IMR-90 (cell line): ENCODE measurements around the gene CD9. TPM values are rescaled to one million over a fixed set of nuclear protein-coding genes. Genes with fewer than 3 reads are reported as not detected.

ENCODE experiments used
- ATAC-seq: fragments of 200-7000 bp; cut with Tn5 transposase; 2 replicates; pipeline ENCODE4 v1.9.1; 2020; ENCODE audit warnings: low read depth, mild to moderate bottlenecking, moderate library complexity
- BruUV-seq: library from RNA; stranded (reverse); fragments of 400-500 nt; replicated peaks from 2 replicates; lab custom pipeline; 2021; lab: Mats Ljungman, UMichigan
- CTCF ChIA-PET: fragments of 300-600 bp; formaldehyde crosslinking; extraction: SDS; loops from one replicate; lab custom pipeline; 2021; ENCODE audit warnings: antibody characterized with exemption; lab: Yijun Ruan, JAX
- POLR2A ChIA-PET: fragments of 300-600 bp; sonication (Branson Sonifier 250); formaldehyde crosslinking; loops from one replicate; lab custom pipeline; 2022; ENCODE audit warnings: antibody characterized with exemption; ENCODE audit not compliant: unreplicated experiment; lab: Charles Lee
- DNase-seq: peaks from one replicate; pipeline ENCODE4 v3.0.0; 2013
- H2AFZ ChIP-seq: replicated peaks from 2 replicates; pipeline ENCODE3; 2013; ENCODE audit warnings: low read length, mild to moderate bottlenecking; ENCODE audit not compliant: poor library complexity
- H2AK5ac ChIP-seq: 2 replicates; pipeline ENCODE4 v1.6.1; 2013; ENCODE audit warnings: low read depth, low read length, inconsistent platforms
- H2AK9ac ChIP-seq: replicated peaks from 2 replicates; pipeline ENCODE3; 2013; ENCODE audit warnings: mild to moderate bottlenecking, low read depth, low read length, moderate library complexity; ENCODE audit not compliant: poor library complexity
- H2BK120ac ChIP-seq: 2 replicates; pipeline ENCODE4 v1.6.1; 2013; ENCODE audit warnings: low read depth, low read length, inconsistent platforms
- H2BK15ac ChIP-seq: 3 replicates; pipeline ENCODE4 v1.6.1; 2013; ENCODE audit warnings: low read depth, low read length, inconsistent platforms
- H2BK20ac ChIP-seq: 2 replicates; pipeline ENCODE4 v1.6.1; 2013; ENCODE audit warnings: low read depth, mild to moderate bottlenecking, inconsistent platforms, low read length, moderate library complexity
- H2BK5ac ChIP-seq: 2 replicates; pipeline ENCODE4 v1.6.1; 2013; ENCODE audit warnings: mild to moderate bottlenecking, low read depth, low read length, inconsistent platforms; ENCODE audit not compliant: poor library complexity, severe bottlenecking
- H3K14ac ChIP-seq: replicated peaks from 2 replicates; pipeline ENCODE4 v1.6.1; 2013; ENCODE audit warnings: low read depth, low read length, inconsistent platforms
- H3K18ac ChIP-seq: 2 replicates; pipeline ENCODE4 v1.6.1; 2013; ENCODE audit warnings: low read depth, low read length, control low read depth
- H3K23ac ChIP-seq: 2 replicates; pipeline ENCODE4 v1.6.1; 2013; ENCODE audit warnings: low read depth, low read length, inconsistent platforms
- H3K27ac ChIP-seq: 2 replicates; pipeline ENCODE4 v1.5.1; 2013; ENCODE audit warnings: mild to moderate bottlenecking, control low read depth, low read length; ENCODE audit not compliant: insufficient read depth
- H3K27me3 ChIP-seq: 2 replicates; pipeline ENCODE4 v1.6.1; 2013; ENCODE audit warnings: low read length; ENCODE audit not compliant: control insufficient read depth, insufficient read depth
- H3K36me3 ChIP-seq: 2 replicates; pipeline ENCODE4 v1.6.1; 2013; ENCODE audit warnings: low read length, mixed read lengths; ENCODE audit not compliant: control insufficient read depth, insufficient read depth
- H3K4ac ChIP-seq: 2 replicates; pipeline ENCODE4 v1.6.1; 2013; ENCODE audit warnings: low read depth, low read length, inconsistent platforms
- H3K4me1 ChIP-seq: 2 replicates; pipeline ENCODE4 v1.6.1; 2013; ENCODE audit warnings: low read length, mixed read lengths; ENCODE audit not compliant: control insufficient read depth, insufficient read depth
- H3K4me2 ChIP-seq: 2 replicates; pipeline ENCODE4 v1.6.1; 2013; ENCODE audit warnings: low read depth, mild to moderate bottlenecking, control low read depth, low read length, moderate library complexity
- H3K4me3 ChIP-seq: 2 replicates; pipeline ENCODE4 v1.5.1; 2013; ENCODE audit warnings: low read depth, mild to moderate bottlenecking, control low read depth, low read length, moderate library complexity; ENCODE audit not compliant: insufficient read depth
- H3K56ac ChIP-seq: 2 replicates; pipeline ENCODE4 v1.6.1; 2013; ENCODE audit warnings: low read length, inconsistent platforms; ENCODE audit not compliant: insufficient read depth; ENCODE audit errors: extremely low read depth
- H3K79me1 ChIP-seq, 2 experiments: 2 replicates each; pipeline ENCODE4 v1.6.1; 2013; ENCODE audit warnings: low read length in 2 of 2, inconsistent platforms in 1 of 2, low read depth in 1 of 2
- H3K9ac ChIP-seq: 2 replicates; pipeline ENCODE4 v1.6.1; 2013; ENCODE audit warnings: low read depth, low read length, control low read depth
- H3K9me1 ChIP-seq: 2 replicates; pipeline ENCODE4 v1.6.1; 2013; ENCODE audit warnings: low read length, inconsistent platforms; ENCODE audit not compliant: insufficient read depth
- H3K9me3 ChIP-seq: 2 replicates; pipeline ENCODE4 v1.6.1; 2013; ENCODE audit warnings: low read length; ENCODE audit not compliant: control insufficient read depth, insufficient read depth
- H4K20me1 ChIP-seq: 2 replicates; pipeline ENCODE4 v1.6.1; 2013; ENCODE audit warnings: low read length, inconsistent platforms; ENCODE audit not compliant: insufficient read depth
- H4K5ac ChIP-seq: 2 replicates; pipeline ENCODE4 v1.6.1; 2013; ENCODE audit warnings: mild to moderate bottlenecking, low read depth, low read length, control low read depth
- H4K8ac ChIP-seq, 2 experiments: 2 replicates each; pipeline ENCODE4 v1.6.1; 2013; ENCODE audit warnings: low read depth in 2 of 2, low read length in 2 of 2, control low read depth in 1 of 2, inconsistent platforms in 1 of 2
- H4K91ac ChIP-seq: 2 replicates; pipeline ENCODE4 v1.6.1; 2013; ENCODE audit warnings: low read depth, low read length, inconsistent platforms; ENCODE audit not compliant: insufficient read depth
- POLR2A ChIP-seq: IDR thresholded peaks from 2 replicates; pipeline ENCODE4 v1.6.1; 2012; ENCODE audit warnings: mild to moderate bottlenecking, low read depth, low read length
- RAD21 ChIP-seq: IDR thresholded peaks from 2 replicates; pipeline ENCODE4 v1.6.1; 2012; ENCODE audit warnings: low read length, improper control_type of control experiment
- RFX5 ChIP-seq: IDR thresholded peaks from 2 replicates; pipeline ENCODE4 v1.8.0; 2012; ENCODE audit warnings: low read depth, mild to moderate bottlenecking, low read length, moderate library complexity
- WGBS, 2 experiments: methylation state at CpG; one replicate each; pipeline versions ENCODE4 v1.1.5 to v1.1.7; 2013; ENCODE audit warnings: missing lambda C conversion rate in 2 of 2; ENCODE audit not compliant: insufficient read length in 1 of 2; ENCODE audit errors: extremely low coverage in 2 of 2; 5-methylcytosine and 5-hydroxymethylcytosine counted together
- dilution Hi-C: fragments of 300-500 bp; cut with HindIII; formaldehyde crosslinking; loops from one replicate; pipeline ENCODE4 v1.14.3; 2018; ENCODE audit warnings: low sequenced_read_pairs; ENCODE audit not compliant: unreplicated experiment
- in situ Hi-C: fragments of 300-500 bp; cut with MboI; formaldehyde crosslinking; loops from 3 replicates; pipeline ENCODE4 v1.14.3; 2019; ENCODE audit warnings: low sequenced_read_pairs, inconsistent platforms, mixed read lengths
- intact Hi-C: fragments of 100-400 bp; cut with micrococcal nuclease; formaldehyde crosslinking; loops from 2 replicates; pipeline ENCODE4 v1.10.0; 2022
- polyA plus RNA-seq, 3 experiments: library from polyadenylated mRNA; depleted of rRNA; stranded (reverse); fragments of >200 nt; gene quantifications; 2 replicates each; pipeline ENCODE4 v1.2.3, GENCODE V29; 2012; ENCODE audit warnings: low replicate concordance in 1 of 3
- total RNA-seq: library from RNA; depleted of rRNA; stranded (reverse); fragments of >200 nt; gene quantifications from 2 replicates; pipeline ENCODE4 v1.2.3, GENCODE V29; 2012
- TF ChIP-seq, protein P1 (sequence below): fragments of 150-350 bp; IDR thresholded peaks from 2 replicates; pipeline ENCODE4 v1.6.1; 2017; ENCODE audit warnings: mild to moderate bottlenecking, antibody characterized with exemption, low read length, low read depth

The CD9 gene
- total and polyA plus RNA-seq, 2 of the 4 experiments (the other 2 are of a cell fraction): 48.8 to 70.9 TPM

DNA sequence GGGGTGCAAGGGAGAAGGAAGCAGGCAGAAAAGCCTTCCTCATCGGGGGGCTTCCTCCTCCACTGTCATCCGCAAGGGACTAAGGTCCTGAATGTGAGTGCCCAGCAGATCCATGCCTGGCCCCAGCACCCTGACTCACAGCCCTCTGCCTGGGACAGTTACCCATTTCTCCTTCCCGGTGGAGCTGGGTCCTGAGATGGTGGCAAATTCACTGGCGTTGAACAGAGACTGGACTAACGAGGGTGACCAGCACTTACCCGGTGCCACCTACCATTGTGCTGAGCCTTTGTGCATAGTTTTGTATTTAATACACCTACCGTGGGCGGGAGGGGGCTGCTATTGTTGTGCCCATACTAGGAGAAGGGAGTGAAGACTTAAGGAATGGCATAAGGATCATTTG is 79.4 kb downstream of the CD9 start:
- WGBS, 2 experiments: no CpG with 5 or more reads among the region's 8 CpGs
- TF ChIP-seq POLR2A (0 out of 2 replicates have a peak, but pooled peaks have one; percentile 10), RAD21 (no peak), RFX5 (no peak)
- TF ChIP-seq, protein P1, sequence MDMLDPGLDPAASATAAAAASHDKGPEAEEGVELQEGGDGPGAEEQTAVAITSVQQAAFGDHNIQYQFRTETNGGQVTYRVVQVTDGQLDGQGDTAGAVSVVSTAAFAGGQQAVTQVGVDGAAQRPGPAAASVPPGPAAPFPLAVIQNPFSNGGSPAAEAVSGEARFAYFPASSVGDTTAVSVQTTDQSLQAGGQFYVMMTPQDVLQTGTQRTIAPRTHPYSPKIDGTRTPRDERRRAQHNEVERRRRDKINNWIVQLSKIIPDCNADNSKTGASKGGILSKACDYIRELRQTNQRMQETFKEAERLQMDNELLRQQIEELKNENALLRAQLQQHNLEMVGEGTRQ: no peak
- Histone ChIP-seq H3K9me3 (no peaks in the 10 kb centered on the region), H2AK9ac (peak overlapping the region; percentile 96), H3K14ac (peak overlapping the region; percentile 81), H3K36me3 (no peaks in the 10 kb centered on the region), H3K4me1 (peaks cover 31% of the 10 kb centered on the region), H3K23ac (peak overlapping the region; percentile 59), H3K79me1 (peaks cover 0 to 6% of the 10 kb centered on the region in 2 experiments; a peak in 1 of 4 replicates), H3K9ac (no peak overlapping the region; the same call in 1 of the 2 replicates), H3K18ac (peak overlapping the region; percentile 13), H4K8ac (peak overlapping the region; percentile 59 to 77), H2BK5ac (peak overlapping the region; percentile 82), H2BK20ac (peak overlapping the region; percentile 96), H3K56ac (0 out of 2 replicates have a peak overlapping the region, but pooled peaks have one; percentile 41), H2AFZ (peak overlapping the region; percentile 54), H3K4me2 (no peak overlapping the region), H4K5ac (peak overlapping the region; percentile 28), H3K4me3 (no peak overlapping the region), H4K91ac (peak overlapping the region; percentile 92), H2BK15ac (peak overlapping the region; percentile 87; the same call in 2 of the 3 replicates), H2AK5ac (peak overlapping the region; percentile 98), H3K27me3 (no peaks in the 10 kb centered on the region), H3K9me1 (peaks cover 30% of the 10 kb centered on the region), H3K4ac (peak overlapping the region; percentile 95), H4K20me1 (no peaks in the 10 kb centered on the region), H2BK120ac (peak overlapping the region; percentile 94), H3K27ac (peak overlapping the region; percentile 73)
- in situ Hi-C loops: loop anchor here (5.0 to 25.0 kb wide), 3 partner anchors 72 to 817 kb away; no protein-coding TSS in a partner anchor
- dilution Hi-C loops: no loop called here
- ATAC-seq (no peak), DNase-seq (no peak)
- no TSS peak for BruUV-seq
- POLR2A ChIA-PET: interaction anchor here (0.5 kb wide), 1 partner anchor 218 kb away, joined by 4 read pairs; no protein-coding TSS in a partner anchor
- intact Hi-C loops: loop anchor here (2.0 to 10.0 kb wide), 2 partner anchors 49 to 775 kb away; no protein-coding TSS in a partner anchor
- CTCF ChIA-PET: interaction anchor here (0.8 to 3.7 kb wide), 5 partner anchors 76 to 290 kb away, joined by 5 to 29 read pairs (median 6); no protein-coding TSS in a partner anchor
